Measurements from ENCODE around the gene DHRS11.
"Not testable (repeated sequence)": the region's sequence is repeated elsewhere in the genome, so short reads cannot be mapped to it uniquely, and the experiment has no call there.

DHRS11 gene

DNA sequence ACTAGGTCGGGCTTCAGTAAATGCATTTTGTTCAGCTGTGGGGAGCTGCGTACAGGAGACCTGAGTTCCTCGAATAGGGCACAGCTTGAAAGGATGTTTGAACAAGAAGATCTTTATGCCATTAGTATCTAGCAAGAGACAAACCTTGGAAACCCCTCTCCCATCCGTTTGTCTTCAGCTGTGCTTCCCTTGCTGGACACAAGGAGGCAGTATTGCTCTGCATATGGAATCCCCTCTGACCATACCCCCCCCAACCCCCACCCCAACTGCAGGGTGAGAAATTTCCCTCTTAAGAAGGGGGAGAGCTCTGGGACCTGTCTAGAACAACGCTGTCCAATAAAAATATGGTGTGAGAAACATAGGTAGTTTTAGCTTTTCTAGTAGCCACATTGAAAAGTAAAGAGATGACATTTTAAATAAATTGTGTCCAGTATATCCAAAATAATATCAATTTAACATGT, 11.3 kb downstream of the DHRS11 start:
- Histone ChIP-seq H3K4me1 (ENCODE audit: control insufficient read depth, insufficient read depth, low read length) (peaks cover 14% of the 10 kb centered on the region), H3K9ac (ENCODE audit: low read depth, low read length) (0 out of 2 replicates have a peak overlapping the region, but pooled peaks have one; percentile 9), H3K27me3 (ENCODE audit: control insufficient read depth, insufficient read depth, low read length) (no peaks in the 10 kb centered on the region), H3K27ac (ENCODE audit: low read depth, low read length) (no peak overlapping the region), H3K4me3 (ENCODE audit: low read depth, low read length) (peak overlapping the region; percentile 77), H3K36me3 (ENCODE audit: control insufficient read depth, insufficient read depth, low read length) (peaks cover 24% of the 10 kb centered on the region), H3K9me3 (ENCODE audit: control insufficient read depth, insufficient read depth, low read length) (no peaks in the 10 kb centered on the region)

DNA sequence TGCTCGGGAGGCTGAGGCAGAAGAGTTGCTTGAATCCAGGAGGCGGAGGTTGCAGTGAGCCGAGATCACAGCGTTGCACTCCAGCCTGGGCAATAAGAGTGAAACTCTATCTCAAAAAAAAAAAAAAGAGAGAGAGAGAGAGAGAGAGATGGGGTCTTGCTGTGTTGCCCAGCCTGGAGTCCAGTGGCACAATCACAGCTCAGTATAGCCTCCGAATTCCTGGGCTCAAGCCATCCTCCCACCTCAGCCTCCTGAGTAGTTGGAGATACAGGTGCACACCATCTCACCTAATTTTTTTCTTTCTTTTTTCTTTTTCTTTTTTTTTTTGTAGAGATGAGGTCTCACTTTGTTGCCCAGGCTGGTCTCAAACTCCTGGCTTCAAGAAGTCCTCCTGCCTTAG, 13.3 kb downstream of the DHRS11 start:
- not testable (repeated sequence) for H3K9ac ChIP-seq (ENCODE audit: low read depth, low read length)
- H3K4me1 ChIP-seq (ENCODE audit: control insufficient read depth, insufficient read depth, low read length): peaks cover 20% of the 10 kb centered on the region

DNA sequence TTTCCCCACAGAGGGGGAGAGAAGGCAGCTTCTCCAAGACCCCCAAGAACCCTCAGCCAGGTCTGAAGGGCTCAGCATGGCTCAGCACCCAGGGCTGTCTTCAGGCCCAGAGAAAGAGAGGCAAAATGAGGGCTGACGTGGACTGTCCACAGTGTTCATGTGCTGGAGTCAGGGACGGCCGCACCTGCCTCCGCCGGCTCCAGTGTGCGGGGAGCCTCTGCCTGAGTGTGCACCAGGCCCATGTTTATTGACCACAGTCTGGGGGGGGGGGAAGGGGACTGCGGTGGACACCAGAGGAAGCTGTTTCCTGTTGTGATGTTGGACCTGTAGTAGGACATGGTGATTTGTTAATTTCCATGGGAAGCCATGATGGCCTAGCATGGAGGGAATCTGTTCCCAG, 16.6 kb downstream of the DHRS11 start:
- Histone ChIP-seq H3K9me3 (ENCODE audit: control insufficient read depth, insufficient read depth, low read length) (no peaks in the 10 kb centered on the region), H3K9ac (ENCODE audit: low read depth, low read length) (no peak overlapping the region), H3K27me3 (ENCODE audit: control insufficient read depth, insufficient read depth, low read length) (no peaks in the 10 kb centered on the region), H3K4me1 (ENCODE audit: control insufficient read depth, insufficient read depth, low read length) (peaks cover 16% of the 10 kb centered on the region; the same call in 1 of the 2 replicates), H3K4me3 (ENCODE audit: low read depth, low read length) (no peak overlapping the region), H3K27ac (ENCODE audit: low read depth, low read length) (no peak overlapping the region), H3K36me3 (ENCODE audit: control insufficient read depth, insufficient read depth, low read length) (peaks cover 15% of the 10 kb centered on the region; the same call in 1 of the 2 replicates)

More for the DNA sequence above, 13.3 kb downstream of the DHRS11 start:
- H3K27ac ChIP-seq (ENCODE audit: low read depth, low read length); H3K9me3 ChIP-seq (ENCODE audit: control insufficient read depth, insufficient read depth, low read length); H3K27me3 ChIP-seq (ENCODE audit: control insufficient read depth, insufficient read depth, low read length); H3K4me3 ChIP-seq (ENCODE audit: low read depth, low read length): not testable (repeated sequence)
- H3K36me3 ChIP-seq (ENCODE audit: control insufficient read depth, insufficient read depth, low read length): peaks cover 16% of the 10 kb centered on the region; the same call in 1 of the 2 replicates

DNA sequence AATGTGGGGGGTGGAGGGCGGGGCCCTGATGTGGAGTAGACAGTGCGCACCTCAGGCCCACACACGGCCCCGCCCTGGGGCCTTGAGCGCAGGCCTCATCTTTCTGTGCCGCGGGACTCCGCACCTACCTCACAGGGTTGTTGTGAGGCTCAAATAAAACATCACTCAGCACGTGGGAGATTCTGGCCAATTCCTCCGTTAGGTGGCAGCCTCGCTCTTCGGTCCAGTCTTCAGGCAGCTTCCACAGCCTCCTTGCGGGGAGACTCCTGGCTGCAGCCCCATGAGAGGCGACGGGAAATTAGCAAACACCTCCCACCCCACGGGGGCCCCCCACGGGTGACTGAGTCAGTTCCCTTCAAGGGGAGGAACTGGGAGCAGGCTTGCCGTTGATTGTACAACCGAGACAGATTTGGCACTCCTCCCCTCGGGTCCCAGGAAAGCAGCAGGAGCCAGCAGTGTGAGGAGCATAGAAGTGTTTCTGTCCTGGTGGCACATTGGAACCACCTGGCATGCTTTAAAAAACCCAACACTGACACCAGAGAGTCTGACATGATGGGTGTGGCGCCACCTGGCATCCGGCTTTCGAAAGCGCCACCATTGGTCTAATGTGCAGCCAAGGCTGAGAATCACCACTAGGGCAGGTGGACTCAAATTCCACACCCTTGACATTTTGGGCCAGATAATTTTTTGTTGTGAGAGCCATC, 17.3 kb downstream of the DHRS11 start:
- Histone ChIP-seq H3K9ac (ENCODE audit: low read depth, low read length) (no peak overlapping the region), H3K4me3 (ENCODE audit: low read depth, low read length) (no peak overlapping the region), H3K27ac (ENCODE audit: low read depth, low read length) (no peak overlapping the region), H3K4me1 (ENCODE audit: control insufficient read depth, insufficient read depth, low read length) (peaks cover 20% of the 10 kb centered on the region), H3K36me3 (ENCODE audit: control insufficient read depth, insufficient read depth, low read length) (peaks cover 12% of the 10 kb centered on the region; the same call in 1 of the 2 replicates), H3K27me3 (ENCODE audit: control insufficient read depth, insufficient read depth, low read length) (no peaks in the 10 kb centered on the region), H3K9me3 (ENCODE audit: control insufficient read depth, insufficient read depth, low read length) (no peaks in the 10 kb centered on the region)

DNA sequence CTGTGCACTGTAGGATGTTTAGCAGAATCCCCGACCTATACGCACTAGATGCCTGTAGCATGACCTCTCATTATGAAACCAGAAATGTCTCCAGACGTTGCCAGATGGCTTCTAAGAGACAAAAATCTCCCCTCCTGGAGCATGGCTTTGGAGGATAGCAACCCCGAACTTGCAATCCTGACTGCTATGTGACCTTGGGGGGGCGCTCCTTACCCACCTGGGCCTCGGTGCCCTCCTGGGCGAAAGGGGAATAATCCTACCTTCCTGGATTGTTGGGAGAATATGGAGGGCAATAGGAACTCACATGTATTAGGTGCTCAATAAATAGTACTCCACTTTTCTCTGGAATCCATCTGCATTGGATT, 17.8 kb downstream of the DHRS11 start:
- no peak overlapping the region for H3K4me3 ChIP-seq (ENCODE audit: low read depth, low read length)
- peaks cover 24% of the 10 kb centered on the region for H3K4me1 ChIP-seq (ENCODE audit: control insufficient read depth, insufficient read depth, low read length)
- H3K27ac ChIP-seq (ENCODE audit: low read depth, low read length): no peak overlapping the region
- no peaks in the 10 kb centered on the region for H3K27me3 ChIP-seq (ENCODE audit: control insufficient read depth, insufficient read depth, low read length)
- H3K36me3 ChIP-seq (ENCODE audit: control insufficient read depth, insufficient read depth, low read length): peaks cover 11% of the 10 kb centered on the region; the same call in 1 of the 2 replicates
- no peak overlapping the region for H3K9ac ChIP-seq (ENCODE audit: low read depth, low read length)
- no peaks in the 10 kb centered on the region for H3K9me3 ChIP-seq (ENCODE audit: control insufficient read depth, insufficient read depth, low read length)

DNA sequence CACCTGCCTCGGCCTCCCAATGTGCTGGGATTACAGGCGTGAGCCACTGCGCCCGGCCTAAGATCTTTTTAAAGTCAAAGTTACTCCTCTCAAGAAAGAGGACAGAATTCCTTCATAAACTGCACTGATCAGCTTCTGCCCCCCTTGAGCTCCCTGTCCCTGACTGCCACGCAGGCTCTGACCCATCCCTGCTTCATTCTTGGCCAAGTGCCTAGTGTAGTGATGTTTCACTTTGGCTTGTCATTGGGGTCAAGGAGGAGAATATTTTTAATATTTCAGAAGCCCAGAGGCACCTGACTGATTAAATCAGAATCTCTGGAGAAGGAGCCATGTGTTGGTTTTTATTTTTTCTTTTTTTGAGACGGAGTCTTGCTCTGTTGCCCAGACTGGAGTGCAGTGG, 18.8 kb downstream of the DHRS11 start:
- peaks cover 30% of the 10 kb centered on the region for H3K4me1 ChIP-seq (ENCODE audit: control insufficient read depth, insufficient read depth, low read length)
- no peak overlapping the region for H3K27ac ChIP-seq (ENCODE audit: low read depth, low read length)
- H3K4me3 ChIP-seq (ENCODE audit: low read depth, low read length): no peak overlapping the region
- H3K27me3 ChIP-seq (ENCODE audit: control insufficient read depth, insufficient read depth, low read length): no peaks in the 10 kb centered on the region
- no peak overlapping the region for H3K9ac ChIP-seq (ENCODE audit: low read depth, low read length)
- H3K9me3 ChIP-seq (ENCODE audit: control insufficient read depth, insufficient read depth, low read length): no peaks in the 10 kb centered on the region
- peaks cover 11% of the 10 kb centered on the region; the same call in 1 of the 2 replicates for H3K36me3 ChIP-seq (ENCODE audit: control insufficient read depth, insufficient read depth, low read length)

DNA sequence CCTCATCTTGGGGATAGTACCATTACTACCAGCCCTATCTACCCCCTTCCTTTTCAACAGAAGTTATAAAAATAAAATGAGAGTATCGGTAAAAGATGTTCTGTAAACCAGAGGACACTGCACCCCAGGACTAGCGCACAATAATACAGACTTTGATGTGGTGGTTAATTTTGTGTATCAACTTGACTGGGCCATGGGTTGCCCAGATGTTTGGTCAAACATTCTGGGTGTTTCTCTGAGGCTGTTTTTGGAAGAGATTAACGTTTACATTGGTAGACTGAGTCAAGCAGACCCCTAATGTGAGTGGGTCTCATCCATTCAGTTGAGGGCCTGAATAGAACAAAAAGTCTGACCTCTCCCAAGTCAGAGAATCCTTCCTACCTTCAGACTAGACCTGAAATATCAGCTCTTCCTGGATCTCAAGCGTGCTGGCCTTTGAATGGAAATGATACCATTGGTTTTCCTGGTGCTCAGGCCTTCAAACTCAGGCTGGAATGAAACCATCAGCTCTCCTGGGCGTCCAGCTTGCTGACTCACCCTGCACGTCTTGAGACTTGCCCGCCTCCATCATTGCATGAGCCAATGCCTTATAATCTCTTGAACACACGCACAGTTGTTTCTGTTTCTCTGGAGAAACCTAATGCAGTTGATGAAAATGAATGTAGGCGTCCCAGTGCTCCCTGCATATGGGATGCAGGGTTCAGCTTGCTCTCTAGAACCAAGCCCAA, 19.8 kb downstream of the DHRS11 start:
- Histone ChIP-seq H3K27ac (ENCODE audit: low read depth, low read length) (no peak overlapping the region), H3K9me3 (ENCODE audit: control insufficient read depth, insufficient read depth, low read length) (no peaks in the 10 kb centered on the region), H3K9ac (ENCODE audit: low read depth, low read length) (no peak overlapping the region), H3K36me3 (ENCODE audit: control insufficient read depth, insufficient read depth, low read length) (peaks cover 11% of the 10 kb centered on the region; the same call in 1 of the 2 replicates), H3K4me1 (ENCODE audit: control insufficient read depth, insufficient read depth, low read length) (peaks cover 30% of the 10 kb centered on the region), H3K4me3 (ENCODE audit: low read depth, low read length) (no peak overlapping the region), H3K27me3 (ENCODE audit: control insufficient read depth, insufficient read depth, low read length) (no peaks in the 10 kb centered on the region)

DNA sequence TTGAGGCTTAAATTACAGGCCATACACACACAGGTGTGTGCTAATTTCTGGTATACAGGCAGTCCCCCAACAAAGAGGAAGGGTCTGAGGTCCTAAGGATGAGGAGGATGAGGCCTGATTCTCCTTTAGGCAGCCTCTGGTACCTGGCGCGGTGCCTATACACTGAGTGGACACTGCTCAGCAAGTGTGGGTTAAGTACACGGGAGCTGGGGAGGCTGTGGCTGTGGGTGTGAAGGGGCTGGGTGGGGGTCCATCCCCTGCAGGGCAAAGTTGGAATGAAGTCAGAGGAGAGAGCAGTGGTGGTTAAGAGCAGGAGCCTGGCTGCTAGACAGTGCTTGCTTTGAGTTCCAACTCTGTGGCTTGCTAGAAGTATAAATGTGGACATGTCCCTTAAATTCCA, 20.6 kb downstream of the DHRS11 start:
- Histone ChIP-seq H3K27me3 (ENCODE audit: control insufficient read depth, insufficient read depth, low read length) (no peaks in the 10 kb centered on the region), H3K27ac (ENCODE audit: low read depth, low read length) (no peak overlapping the region), H3K36me3 (ENCODE audit: control insufficient read depth, insufficient read depth, low read length) (peaks cover 11% of the 10 kb centered on the region; the same call in 1 of the 2 replicates), H3K9ac (ENCODE audit: low read depth, low read length) (no peak overlapping the region), H3K9me3 (ENCODE audit: control insufficient read depth, insufficient read depth, low read length) (no peaks in the 10 kb centered on the region), H3K4me1 (ENCODE audit: control insufficient read depth, insufficient read depth, low read length) (peaks cover 30% of the 10 kb centered on the region), H3K4me3 (ENCODE audit: low read depth, low read length) (no peak overlapping the region)

DNA sequence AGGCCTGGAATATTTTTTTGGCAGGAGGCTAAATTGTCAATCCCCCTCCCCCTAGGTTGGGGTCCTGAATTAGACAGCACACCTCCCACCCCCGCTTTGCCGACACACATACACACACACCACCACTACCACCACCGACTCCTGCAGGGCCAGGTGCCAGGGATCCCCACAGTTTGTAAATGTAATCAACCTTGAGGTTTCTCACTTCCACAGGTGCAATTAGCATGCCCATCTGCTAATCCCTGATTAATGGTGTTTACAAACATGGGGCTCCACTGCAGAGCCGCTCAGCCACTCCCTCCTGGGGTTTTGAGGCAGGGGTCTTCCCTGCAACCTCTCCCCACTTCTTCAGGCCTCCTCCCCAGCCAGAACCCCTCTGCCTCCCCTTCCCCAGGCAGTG, 21.5 kb downstream of the DHRS11 start:
- peaks cover 5% of the 10 kb centered on the region; the same call in 1 of the 2 replicates for H3K36me3 ChIP-seq (ENCODE audit: control insufficient read depth, insufficient read depth, low read length)
- no peak overlapping the region for H3K9ac ChIP-seq (ENCODE audit: low read depth, low read length)
- no peaks in the 10 kb centered on the region for H3K27me3 ChIP-seq (ENCODE audit: control insufficient read depth, insufficient read depth, low read length)
- H3K9me3 ChIP-seq (ENCODE audit: control insufficient read depth, insufficient read depth, low read length): no peaks in the 10 kb centered on the region
- H3K27ac ChIP-seq (ENCODE audit: low read depth, low read length): no peak overlapping the region
- peaks cover 30% of the 10 kb centered on the region for H3K4me1 ChIP-seq (ENCODE audit: control insufficient read depth, insufficient read depth, low read length)
- no peak overlapping the region for H3K4me3 ChIP-seq (ENCODE audit: low read depth, low read length)

DNA sequence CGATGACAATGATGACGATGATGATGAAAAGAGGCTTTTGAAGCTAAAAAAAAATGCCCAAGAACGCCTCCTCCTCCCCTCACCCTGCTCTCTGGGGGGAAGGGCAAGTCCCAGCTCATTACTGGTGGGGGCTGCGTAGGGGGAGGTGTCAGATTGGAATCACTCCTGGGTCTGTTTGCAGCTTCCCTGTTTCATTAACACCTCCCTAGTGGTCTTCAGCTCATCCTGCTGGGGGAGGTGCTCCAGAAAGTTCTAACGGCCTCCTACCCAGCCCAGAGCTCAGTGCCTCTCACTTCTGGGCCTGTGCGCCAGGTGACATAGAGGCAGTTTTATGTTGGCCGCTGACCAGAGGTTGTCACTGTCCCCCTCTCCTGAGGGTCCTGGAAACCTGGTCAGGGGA, 22.4 kb downstream of the DHRS11 start:
- Histone ChIP-seq H3K9me3 (ENCODE audit: control insufficient read depth, insufficient read depth, low read length) (no peaks in the 10 kb centered on the region), H3K4me1 (ENCODE audit: control insufficient read depth, insufficient read depth, low read length) (peaks cover 28% of the 10 kb centered on the region), H3K27ac (ENCODE audit: low read depth, low read length) (no peak overlapping the region), H3K27me3 (ENCODE audit: control insufficient read depth, insufficient read depth, low read length) (no peaks in the 10 kb centered on the region), H3K4me3 (ENCODE audit: low read depth, low read length) (no peak overlapping the region), H3K36me3 (ENCODE audit: control insufficient read depth, insufficient read depth, low read length) (0 out of 2 replicates have a peak, but pooled peaks cover under 1% of the 10 kb centered on the region), H3K9ac (ENCODE audit: low read depth, low read length) (no peak overlapping the region)

DNA sequence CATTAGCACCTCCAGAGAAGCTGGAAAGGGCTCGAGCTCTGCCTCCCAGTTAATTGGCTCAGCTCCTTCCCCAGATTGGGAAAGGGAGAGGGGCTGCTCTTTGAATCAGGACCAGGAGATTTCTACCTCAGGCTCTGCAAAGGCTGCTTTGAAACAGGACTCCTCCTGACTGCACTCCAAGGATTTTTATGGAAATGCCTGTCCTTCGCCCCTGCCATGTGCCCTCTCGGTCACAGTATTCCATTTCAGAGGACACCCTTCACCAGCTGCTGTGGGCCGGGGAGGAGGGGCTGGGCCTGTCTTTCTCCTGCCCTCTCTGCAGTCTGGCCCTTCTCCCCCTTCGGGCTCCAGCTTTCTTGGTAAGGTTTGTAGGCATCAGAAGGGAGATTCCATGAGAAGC, 23.3 kb downstream of the DHRS11 start:
- H3K36me3 ChIP-seq (ENCODE audit: control insufficient read depth, insufficient read depth, low read length): no peaks in the 10 kb centered on the region
- no peaks in the 10 kb centered on the region for H3K9me3 ChIP-seq (ENCODE audit: control insufficient read depth, insufficient read depth, low read length)
- peak overlapping the region; percentile 1 for H3K27ac ChIP-seq (ENCODE audit: low read depth, low read length)
- no peaks in the 10 kb centered on the region for H3K27me3 ChIP-seq (ENCODE audit: control insufficient read depth, insufficient read depth, low read length)
- H3K4me3 ChIP-seq (ENCODE audit: low read depth, low read length): no peak overlapping the region
- H3K4me1 ChIP-seq (ENCODE audit: control insufficient read depth, insufficient read depth, low read length): peaks cover 25% of the 10 kb centered on the region
- H3K9ac ChIP-seq (ENCODE audit: low read depth, low read length): no peak overlapping the region
